ENCODE results near the gene ARHGAP22. TPM values are rescaled to one million over a fixed set of nuclear protein-coding genes. Genes with fewer than 3 reads are reported as not detected.

The ARHGAP22 gene
- total RNA-seq, 1 donor from 2014 or later = 6.2 TPM

GRCh38 chr10:48634984-48635557 lies 30.2 kb upstream of the ARHGAP22 start:
- H3K27ac Mint-ChIP-seq (ENCODE audit: unreplicated experiment) = no peak overlapping the region
- H3K27ac ChIP-seq (ENCODE audit: low read depth, low read length) = no peak overlapping the region
- no peaks in the 10 kb centered on the region for H3K79me2 ChIP-seq (ENCODE audit: insufficient read depth, low read length)
- peaks cover 7% of the 10 kb centered on the region for H3K9me3 Mint-ChIP-seq (ENCODE audit: unreplicated experiment)
- H3K27me3 Mint-ChIP-seq (ENCODE audit: low read depth, unreplicated experiment) = peaks cover 36% of the 10 kb centered on the region
- H3K9me3 ChIP-seq (ENCODE audit: insufficient read depth, low read depth, low read length) = no peaks in the 10 kb centered on the region
- no peaks in the 10 kb centered on the region for H3K36me3 ChIP-seq (ENCODE audit: insufficient read depth, low read length)
- no peaks in the 10 kb centered on the region for H3K27me3 ChIP-seq (ENCODE audit: insufficient read depth, low read length)
- H3K4me2 ChIP-seq (ENCODE audit: low read length) = no peak overlapping the region
- no peaks in the 10 kb centered on the region for H3K36me3 Mint-ChIP-seq (ENCODE audit: low read depth, unreplicated experiment)
- peaks cover 4% of the 10 kb centered on the region for H3K4me1 Mint-ChIP-seq (ENCODE audit: low read depth, unreplicated experiment)
- H3K4me1 ChIP-seq (ENCODE audit: insufficient read depth, low read length) = peaks cover 6% of the 10 kb centered on the region
- H3K4me3 ChIP-seq (ENCODE audit: insufficient read depth, low read depth, low read length) = no peak overlapping the region
- no peak overlapping the region for H3K4me3 Mint-ChIP-seq (ENCODE audit: unreplicated experiment)
- no peaks in the 10 kb centered on the region for H4K20me1 ChIP-seq (ENCODE audit: insufficient read depth, low read length)
- FAIRE-seq = no peak
- no peak for DNase-seq (ENCODE audit: low read depth)
- no peak overlapping the region for H3K9ac ChIP-seq (ENCODE audit: low read length)
- TF ChIP-seq CTCF (IDR thresholded peaks at IDR 0.05; ENCODE audit: insufficient read depth, low read depth, low read length) (no peak), EZH2 (IDR thresholded peaks at IDR 0.05; ENCODE audit: insufficient read depth, low read length) (no peak)
- H2AFZ ChIP-seq (ENCODE audit: low read depth, low read length) = no peak overlapping the region

GRCh38 chr10:48634198-48634983 lies 29.5 kb upstream of the ARHGAP22 start:
- Histone ChIP-seq H3K4me2 (ENCODE audit: low read length) (peak overlapping the region; percentile 31), H3K36me3 (ENCODE audit: insufficient read depth, low read length) (no peaks in the 10 kb centered on the region), H3K9ac (ENCODE audit: low read length) (no peak overlapping the region), H3K4me1 (ENCODE audit: insufficient read depth, low read length) (peaks cover 6% of the 10 kb centered on the region), H3K27ac (ENCODE audit: low read depth, low read length) (no peak overlapping the region), H3K4me3 (ENCODE audit: insufficient read depth, low read depth, low read length) (no peak overlapping the region), H3K79me2 (ENCODE audit: insufficient read depth, low read length) (no peaks in the 10 kb centered on the region), H2AFZ (ENCODE audit: low read depth, low read length) (no peak overlapping the region), H4K20me1 (ENCODE audit: insufficient read depth, low read length) (no peaks in the 10 kb centered on the region), H3K27me3 (ENCODE audit: insufficient read depth, low read length) (no peaks in the 10 kb centered on the region), H3K9me3 (ENCODE audit: insufficient read depth, low read depth, low read length) (no peaks in the 10 kb centered on the region)
- no peak overlapping the region for H3K27ac Mint-ChIP-seq (ENCODE audit: unreplicated experiment)
- no peak overlapping the region for H3K4me3 Mint-ChIP-seq (ENCODE audit: unreplicated experiment)
- peaks cover 4% of the 10 kb centered on the region for H3K4me1 Mint-ChIP-seq (ENCODE audit: low read depth, unreplicated experiment)
- H3K9me3 Mint-ChIP-seq (ENCODE audit: unreplicated experiment) = peaks cover 7% of the 10 kb centered on the region
- FAIRE-seq (no peak), DNase-seq (ENCODE audit: low read depth) (peak; percentile 70)
- H3K27me3 Mint-ChIP-seq (ENCODE audit: low read depth, unreplicated experiment) = peaks cover 36% of the 10 kb centered on the region
- H3K36me3 Mint-ChIP-seq (ENCODE audit: low read depth, unreplicated experiment) = no peaks in the 10 kb centered on the region
- TF ChIP-seq EZH2 (IDR thresholded peaks at IDR 0.05; ENCODE audit: insufficient read depth, low read length) (no peak), CTCF (IDR thresholded peaks at IDR 0.05; ENCODE audit: insufficient read depth, low read depth, low read length) (no peak)

Data from astrocyte (in vitro differentiated cells and primary cell).